Caco-2 (cell line): ENCODE measurements around the gene TAS2R60. TPM values are rescaled to one million over a fixed set of nuclear protein-coding genes. Genes with fewer than 3 reads are reported as not detected.

ENCODE experiments used
- BruUV-seq: library from RNA; stranded (reverse); fragments of 400-500 nt; replicated peaks from 2 replicates; lab custom pipeline; 2021; lab: Mats Ljungman, UMichigan
- CTCF ChIA-PET: fragments of 300-600 bp; sonication (Branson Sonifier 250); formaldehyde crosslinking; loops from one replicate; lab custom pipeline; 2022; ENCODE audit warnings: antibody characterized with exemption; lab: Charles Lee
- POLR2A ChIA-PET: fragments of 300-600 bp; sonication (Branson Sonifier 250); formaldehyde crosslinking; loops from one replicate; lab custom pipeline; 2022; ENCODE audit warnings: antibody characterized with exemption; lab: Charles Lee
- DNase-seq, 2 experiments: peaks; one replicate each; pipeline versions ENCODE4 v3.0.0 to v3.0.0-alpha.2; 2020 to 2022
- H3K27me3 ChIP-seq: replicated peaks from 2 replicates; pipeline ENCODE4 v1.6.0; 2011; ENCODE audit warnings: low read length; ENCODE audit not compliant: control insufficient read depth, insufficient read depth
- H3K36me3 ChIP-seq: 2 replicates; pipeline ENCODE4 v1.5.1; 2011; ENCODE audit warnings: low read length; ENCODE audit not compliant: control insufficient read depth, insufficient read depth
- H3K4me1 ChIP-seq: fragments of 250-450 bp; sonication (Bioruptor Pico); 2 replicates; pipeline ENCODE4 v1.5.1; 2020; ENCODE audit warnings: mild to moderate bottlenecking
- H3K4me3 ChIP-seq: 2 replicates; pipeline ENCODE4 v1.5.1; 2011; ENCODE audit warnings: low read depth, mild to moderate bottlenecking, control low read depth, low read length
- H3K9me3 ChIP-seq: fragments of 250-450 bp; sonication (Bioruptor Pico); 2 replicates; pipeline ENCODE4 v1.5.1; 2020; ENCODE audit warnings: mild to moderate bottlenecking, moderate library complexity
- H3K27ac Mint-ChIP-seq: one replicate; pipeline ENCODE4 v1.8.0; 2022; ENCODE audit warnings: mixed read lengths; ENCODE audit not compliant: unreplicated experiment
- H3K27me3 Mint-ChIP-seq: one replicate; pipeline ENCODE4 v1.8.0; 2022; ENCODE audit warnings: mixed read lengths; ENCODE audit not compliant: insufficient read depth, unreplicated experiment
- H3K36me3 Mint-ChIP-seq: one replicate; pipeline ENCODE4 v1.8.0; 2022; ENCODE audit warnings: mild to moderate bottlenecking, mixed read lengths; ENCODE audit not compliant: insufficient read depth, unreplicated experiment
- H3K4me1 Mint-ChIP-seq: one replicate; pipeline ENCODE4 v1.8.0; 2022; ENCODE audit warnings: low read depth, mixed read lengths; ENCODE audit not compliant: unreplicated experiment
- H3K4me3 Mint-ChIP-seq: one replicate; pipeline ENCODE4 v1.8.0; 2022; ENCODE audit warnings: mild to moderate bottlenecking, moderate library complexity, mixed read lengths; ENCODE audit not compliant: unreplicated experiment
- H3K9me3 Mint-ChIP-seq: one replicate; pipeline ENCODE4 v1.8.0; 2022; ENCODE audit warnings: mixed read lengths; ENCODE audit not compliant: unreplicated experiment
- intact Hi-C: fragments of 100-400 bp; cut with micrococcal nuclease; formaldehyde crosslinking; loops from one replicate; pipeline ENCODE4 v1.10.0; 2022; ENCODE audit not compliant: unreplicated experiment
- total RNA-seq: library from RNA; stranded (reverse); gene quantifications from 2 replicates; pipeline ENCODE4 v1.2.3, GENCODE V29; 2022
- TF ChIP-seq, protein P1 (sequence below), 2 experiments: fragments of 200-600 bp in 1 of 2; IDR thresholded peaks; 1 replicate in 1 of 2; 2 replicates in 1 of 2; pipeline versions ENCODE4 v1.5.1 to v1.8.0; 2011 to 2022; ENCODE audit warnings: antibody characterized with exemption in 1 of 2, control low read depth in 1 of 2, inconsistent platforms in 1 of 2, low read depth in 1 of 2, low read length in 1 of 2, mild to moderate bottlenecking in 1 of 2, moderate library complexity in 1 of 2; ENCODE audit not compliant: insufficient read depth in 1 of 2, severe bottlenecking in 1 of 2, unreplicated experiment in 1 of 2

The TAS2R60 gene
- total RNA-seq, 1 experiment from 2014 or later: not detected

DNA sequence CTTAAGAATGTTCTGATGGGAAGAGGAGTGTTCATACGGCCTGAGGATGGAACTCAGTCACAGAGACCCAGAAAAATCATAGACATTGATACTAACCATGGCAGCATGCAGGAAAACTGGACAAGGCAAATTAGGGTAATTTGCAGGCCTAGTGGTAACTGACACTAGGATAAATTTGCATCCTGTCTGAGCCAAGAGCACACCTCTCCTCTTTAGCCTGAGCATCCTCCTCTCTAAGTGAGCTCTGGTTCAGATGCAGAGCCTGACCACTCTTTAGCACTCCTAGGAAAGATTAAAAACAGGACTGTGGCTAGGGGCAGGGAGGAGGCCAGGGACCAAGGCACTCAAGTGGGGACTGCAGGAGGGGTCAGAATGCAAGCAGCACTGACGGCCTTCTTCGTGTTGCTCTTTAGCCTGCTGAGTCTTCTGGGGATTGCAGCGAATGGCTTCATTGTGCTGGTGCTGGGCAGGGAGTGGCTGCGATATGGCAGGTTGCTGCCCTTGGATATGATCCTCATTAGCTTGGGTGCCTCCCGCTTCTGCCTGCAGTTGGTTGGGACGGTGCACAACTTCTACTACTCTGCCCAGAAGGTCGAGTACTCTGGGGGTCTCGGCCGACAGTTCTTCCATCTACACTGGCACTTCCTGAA lies 34.4 kb downstream of the TAS2R60 start, which contains the start of gene TAS2R41:
Gene TAS2R41, plus strand, starts transcription at position 373 of the 650 bp plus-strand sequence. Its CDS starts 0 bp downstream, at position 373.
- Histone ChIP-seq H3K9me3 (peaks cover 14% of the 10 kb centered on the region), H3K4me1 (peaks cover 12% of the 10 kb centered on the region), H3K36me3 (no peaks in the 10 kb centered on the region), H3K27me3 (no peaks in the 10 kb centered on the region), H3K4me3 (no peak within 1 kb of the TSS)
- Mint-ChIP-seq H3K27me3 (no peaks in the 10 kb centered on the region), H3K36me3 (peaks cover 2% of the 10 kb centered on the region), H3K9me3 (peaks cover 35% of the 10 kb centered on the region), H3K27ac (no peak within 1 kb of the TSS), H3K4me3 (no peak within 1 kb of the TSS), H3K4me1 (peaks cover 21% of the 10 kb centered on the region)
- no TSS peak for BruUV-seq
- intact Hi-C loops: no loop called here
- DNase-seq: no peak
- ChIA-PET POLR2A (no interaction called here), CTCF (no interaction called here)
- TF ChIP-seq, protein P1, sequence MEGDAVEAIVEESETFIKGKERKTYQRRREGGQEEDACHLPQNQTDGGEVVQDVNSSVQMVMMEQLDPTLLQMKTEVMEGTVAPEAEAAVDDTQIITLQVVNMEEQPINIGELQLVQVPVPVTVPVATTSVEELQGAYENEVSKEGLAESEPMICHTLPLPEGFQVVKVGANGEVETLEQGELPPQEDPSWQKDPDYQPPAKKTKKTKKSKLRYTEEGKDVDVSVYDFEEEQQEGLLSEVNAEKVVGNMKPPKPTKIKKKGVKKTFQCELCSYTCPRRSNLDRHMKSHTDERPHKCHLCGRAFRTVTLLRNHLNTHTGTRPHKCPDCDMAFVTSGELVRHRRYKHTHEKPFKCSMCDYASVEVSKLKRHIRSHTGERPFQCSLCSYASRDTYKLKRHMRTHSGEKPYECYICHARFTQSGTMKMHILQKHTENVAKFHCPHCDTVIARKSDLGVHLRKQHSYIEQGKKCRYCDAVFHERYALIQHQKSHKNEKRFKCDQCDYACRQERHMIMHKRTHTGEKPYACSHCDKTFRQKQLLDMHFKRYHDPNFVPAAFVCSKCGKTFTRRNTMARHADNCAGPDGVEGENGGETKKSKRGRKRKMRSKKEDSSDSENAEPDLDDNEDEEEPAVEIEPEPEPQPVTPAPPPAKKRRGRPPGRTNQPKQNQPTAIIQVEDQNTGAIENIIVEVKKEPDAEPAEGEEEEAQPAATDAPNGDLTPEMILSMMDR (IDR thresholded peaks at IDR 0.05; ENCODE audit: insufficient read depth in 1 of 2, low read depth in 1 of 2, low read length in 1 of 2, severe bottlenecking in 1 of 2, unreplicated experiment in 1 of 2): no peak

DNA sequence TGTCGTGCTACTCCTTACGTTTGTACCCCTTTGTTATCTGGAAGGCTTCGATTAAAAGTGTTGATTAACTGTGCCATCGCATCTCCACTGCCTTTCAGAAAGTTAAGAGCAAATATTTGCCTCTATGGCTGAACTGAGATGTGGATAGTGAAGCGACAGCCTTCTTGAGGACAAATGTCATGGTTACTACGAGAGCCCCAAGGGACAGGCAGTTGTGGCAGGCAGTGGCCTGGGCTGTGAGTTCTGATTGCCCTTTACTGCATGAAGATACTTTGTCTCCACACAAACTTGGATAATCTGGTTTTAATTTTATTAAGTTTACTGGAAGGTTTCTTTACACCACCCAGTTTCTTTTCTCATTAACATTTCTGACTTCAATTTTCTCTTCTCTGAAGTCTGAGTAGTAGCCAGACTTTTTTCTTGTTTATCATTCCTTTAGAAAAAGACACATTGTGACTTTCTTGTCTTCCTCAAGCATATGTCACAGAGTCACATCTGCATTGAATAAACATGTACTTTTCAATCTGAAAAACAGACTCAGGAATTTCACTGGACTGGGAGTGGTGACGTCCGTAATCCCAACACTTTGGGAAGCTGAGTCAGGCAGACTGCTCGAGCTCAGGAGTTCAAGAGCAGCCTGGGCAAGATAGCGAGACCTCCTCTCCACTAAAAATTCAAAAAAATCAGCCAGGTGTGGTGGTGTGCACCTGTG lies 36.0 kb downstream of the TAS2R60 start:
- no TSS peak for BruUV-seq
- ChIA-PET CTCF (interaction anchor here (0.9 kb wide), 1 partner anchor 191 kb away, joined by 3 read pairs; the partner anchor contains the start of gene CASP2), POLR2A (no interaction called here)
- Histone ChIP-seq H3K27me3 (no peaks in the 10 kb centered on the region), H3K36me3 (no peaks in the 10 kb centered on the region), H3K4me3 (no peak overlapping the region), H3K4me1 (no peaks in the 10 kb centered on the region), H3K9me3 (peaks cover 7% of the 10 kb centered on the region; the same call in 1 of the 2 replicates)
- TF ChIP-seq, protein P1 (IDR thresholded peaks at IDR 0.05; ENCODE audit: insufficient read depth in 1 of 2, low read depth in 1 of 2, low read length in 1 of 2, severe bottlenecking in 1 of 2, unreplicated experiment in 1 of 2): no peak
- peaks cover 5% of the 10 kb centered on the region for H3K4me1 Mint-ChIP-seq
- peaks cover 19% of the 10 kb centered on the region for H3K9me3 Mint-ChIP-seq
- no peaks in the 10 kb centered on the region for H3K27me3 Mint-ChIP-seq
- no peaks in the 10 kb centered on the region for H3K36me3 Mint-ChIP-seq
- no peak overlapping the region for H3K4me3 Mint-ChIP-seq
- DNase-seq: no peak
- intact Hi-C loops: no loop called here
- no peak overlapping the region for H3K27ac Mint-ChIP-seq

DNA sequence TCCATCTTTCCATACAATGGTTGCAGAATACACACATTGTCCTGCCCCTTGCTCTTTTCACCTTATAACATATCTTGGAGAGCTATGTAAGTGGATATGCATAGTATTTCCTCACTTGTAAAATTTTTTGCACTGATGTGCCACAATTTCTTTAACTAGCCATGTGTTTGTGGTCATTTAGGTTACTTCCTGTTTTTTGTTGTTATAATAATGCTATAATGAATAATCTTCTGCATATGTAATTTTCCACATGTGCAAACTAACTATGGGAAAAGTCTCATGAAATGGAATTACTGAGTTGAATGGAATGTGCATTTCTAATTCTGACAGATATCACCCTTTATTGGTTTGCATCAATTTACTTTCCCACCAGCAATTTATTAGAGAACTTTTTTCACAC lies 37.2 kb downstream of the TAS2R60 start:
- TF ChIP-seq, protein P1 (IDR thresholded peaks at IDR 0.05; ENCODE audit: insufficient read depth in 1 of 2, low read depth in 1 of 2, low read length in 1 of 2, severe bottlenecking in 1 of 2, unreplicated experiment in 1 of 2): no peak
- BruUV-seq: no TSS peak
- intact Hi-C loops: no loop called here
- Mint-ChIP-seq H3K9me3 (peaks cover 11% of the 10 kb centered on the region), H3K27ac (no peak overlapping the region), H3K4me1 (no peaks in the 10 kb centered on the region), H3K36me3 (no peaks in the 10 kb centered on the region), H3K27me3 (no peaks in the 10 kb centered on the region), H3K4me3 (no peak overlapping the region)
- no peak overlapping the region for H3K4me3 ChIP-seq
- no peaks in the 10 kb centered on the region for H3K36me3 ChIP-seq
- ChIA-PET POLR2A (interaction anchor here (0.6 kb wide), 1 partner anchor 100 kb away, joined by 3 read pairs; no protein-coding TSS in a partner anchor), CTCF (no interaction called here)
- no peaks in the 10 kb centered on the region for H3K9me3 ChIP-seq
- DNase-seq: no peak
- H3K27me3 ChIP-seq: no peaks in the 10 kb centered on the region
- H3K4me1 ChIP-seq: no peaks in the 10 kb centered on the region
